ENCODE measurements around the gene UAP1L1.

GRCh38 chr9:137128158-137128861, 51.0 kb downstream of the UAP1L1 start:
- TF ChIP-seq CTCF (conservative IDR thresholded peaks at IDR 0.05 in 1 of 2, IDR thresholded peaks at IDR 0.05 in 1 of 2; ENCODE audit: extremely low read depth in 1 of 2, insufficient read depth in 1 of 2, low read depth in 1 of 2, low read length in 2 of 2) (no peak), EZH2 (IDR thresholded peaks at IDR 0.05; ENCODE audit: borderline replicate concordance, low read length) (no peak)

Data from mammary epithelial cell (primary cell).